Stimulated activated CD4-positive, alpha-beta T cell treated with anti-CD3 and anti-CD28 coated beads, Interleukin-4, amount 100 ng/mL, for 48 hours (primary cell): ENCODE measurements around the gene TEX26.

Experiments
- DNase-seq, 2 donors: peaks; one replicate each; pipeline ENCODE4 v3.0.0-alpha.2; 2020; ENCODE audit warnings: low read depth in 2 of 2

Gene TEX26

DNA sequence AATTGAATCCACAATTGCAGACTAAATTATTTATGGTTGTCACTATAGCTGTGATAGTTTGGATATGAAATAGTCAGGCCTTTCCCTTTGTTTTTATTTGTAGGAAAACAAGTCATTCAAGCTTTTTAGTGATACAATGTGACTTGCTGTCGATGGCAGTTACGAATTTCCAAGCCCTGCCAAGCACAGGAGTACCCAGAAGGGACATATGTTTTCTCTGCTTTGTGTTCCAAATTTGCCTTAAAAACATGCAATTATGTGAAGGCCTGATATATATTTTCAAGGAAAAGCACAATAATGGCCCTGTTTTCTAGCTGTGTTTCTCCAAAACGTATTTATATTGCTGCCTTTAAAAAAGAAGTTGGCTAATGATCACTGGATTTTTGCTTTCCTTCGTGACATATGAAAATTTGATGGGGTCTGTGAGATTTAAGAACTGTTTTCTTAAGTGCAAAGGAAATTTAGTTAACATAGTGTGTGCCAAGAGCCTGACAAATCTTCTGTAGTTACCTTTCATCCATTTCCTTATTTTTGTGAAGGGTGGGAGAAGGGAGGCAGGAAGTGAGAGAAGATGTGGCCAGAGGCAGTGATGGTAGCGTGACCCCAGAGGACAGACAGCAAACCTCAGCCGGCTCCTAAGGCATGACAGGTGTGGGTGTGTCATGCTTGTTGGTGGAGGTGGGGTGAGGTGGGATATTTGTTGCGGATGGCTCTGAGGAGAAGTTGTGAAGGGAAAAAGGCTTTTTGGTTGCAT is 79.6 kb downstream of the TEX26 start:
- DNase-seq, result no peak

- no peak for DNase-seq
Measured at GRCh38 chr13:31012655-31013024, 80.2 kb downstream of the TEX26 start.

- DNase-seq, result no peak
Measured at GRCh38 chr13:31014456-31014855, 82.0 kb downstream of the TEX26 start.

DNA sequence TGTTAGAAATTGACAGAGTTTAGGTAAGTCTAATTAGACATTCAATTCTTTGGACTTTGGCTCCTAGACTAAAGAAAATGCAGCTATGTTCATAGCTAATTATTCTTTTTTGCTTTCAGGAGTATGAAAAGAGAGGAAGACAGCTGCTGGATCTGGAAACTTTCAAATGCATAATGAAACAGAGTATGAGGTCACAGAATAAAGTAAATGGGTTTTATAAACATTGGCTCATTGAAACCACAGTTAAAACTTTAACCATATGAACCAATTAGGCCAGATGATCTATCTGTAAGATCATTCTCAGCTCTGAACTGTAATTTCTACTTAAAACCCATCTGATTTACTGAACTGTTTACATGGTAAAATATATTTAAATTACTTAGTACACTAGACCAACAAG is 82.7 kb downstream of the TEX26 start:
- DNase-seq, result no peak

DNA sequence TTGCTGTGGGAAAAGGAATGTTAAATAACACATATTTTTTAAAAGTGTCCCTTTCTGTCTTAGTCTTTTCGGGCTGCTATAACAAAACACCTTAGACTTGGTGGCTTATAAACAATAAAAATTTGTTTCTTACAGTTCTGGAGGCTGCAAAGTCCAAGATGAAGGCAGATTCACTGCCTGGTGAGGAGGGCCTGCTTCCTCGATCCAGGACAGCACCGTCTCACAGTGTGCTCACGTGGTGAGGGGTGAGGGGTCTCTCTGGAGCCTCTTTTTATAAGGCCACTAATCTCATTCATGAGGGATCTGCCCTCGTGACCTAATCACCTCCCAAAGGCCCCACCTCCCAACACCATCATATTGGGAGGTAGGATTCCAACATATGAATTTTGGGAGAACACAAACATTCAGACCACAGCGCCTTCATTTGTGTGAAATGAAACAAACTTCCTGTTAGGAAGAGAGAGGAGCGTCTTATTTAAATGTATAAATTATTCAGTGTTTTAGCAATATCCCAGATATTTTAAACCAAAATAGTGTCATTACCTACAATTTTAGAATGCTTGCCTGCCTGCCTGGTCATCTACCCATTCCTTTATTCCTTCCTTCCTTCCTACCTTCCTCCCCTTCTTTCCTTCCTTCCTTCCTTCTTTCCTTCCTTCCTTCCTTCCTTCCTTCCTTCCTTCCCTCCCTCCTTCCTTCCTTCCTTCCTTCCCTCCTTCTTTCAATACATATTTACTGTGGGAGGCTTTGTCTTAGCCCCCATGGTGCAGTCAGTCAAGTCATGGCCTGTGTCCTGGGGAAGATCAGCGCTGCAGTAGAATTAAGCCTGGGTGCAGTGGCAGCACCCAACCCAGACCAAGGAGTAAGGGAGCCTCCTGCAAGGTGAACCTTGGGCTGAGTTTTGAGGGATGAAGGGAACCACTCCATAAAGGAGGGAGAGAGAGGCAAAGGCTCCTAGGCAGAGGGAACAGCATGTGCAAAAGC is 84.2 kb downstream of the TEX26 start:
- no peak for DNase-seq

- no peak for DNase-seq
Measured at GRCh38 chr13:31018511-31018910, 86.1 kb downstream of the TEX26 start.

DNA sequence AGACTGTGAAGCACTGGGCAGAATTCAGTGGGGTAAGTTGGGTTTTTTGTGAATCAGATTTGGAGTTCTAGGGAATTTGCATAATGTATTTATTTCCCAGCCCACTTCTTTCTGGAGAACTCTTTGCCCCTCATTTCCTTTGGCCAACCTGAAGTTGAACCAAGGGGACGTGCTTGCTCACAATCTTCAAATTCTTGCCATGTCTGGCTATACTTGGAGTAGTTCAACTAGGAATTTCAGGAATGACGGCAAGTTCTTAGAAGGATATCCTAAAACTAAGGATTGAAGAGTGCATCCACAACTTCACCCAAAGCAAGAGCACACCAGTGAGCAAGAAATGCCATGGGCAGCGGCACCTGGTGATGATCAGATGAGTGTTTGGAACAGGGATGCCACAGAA is 88.5 kb downstream of the TEX26 start:
- DNase-seq, result no peak

DNA sequence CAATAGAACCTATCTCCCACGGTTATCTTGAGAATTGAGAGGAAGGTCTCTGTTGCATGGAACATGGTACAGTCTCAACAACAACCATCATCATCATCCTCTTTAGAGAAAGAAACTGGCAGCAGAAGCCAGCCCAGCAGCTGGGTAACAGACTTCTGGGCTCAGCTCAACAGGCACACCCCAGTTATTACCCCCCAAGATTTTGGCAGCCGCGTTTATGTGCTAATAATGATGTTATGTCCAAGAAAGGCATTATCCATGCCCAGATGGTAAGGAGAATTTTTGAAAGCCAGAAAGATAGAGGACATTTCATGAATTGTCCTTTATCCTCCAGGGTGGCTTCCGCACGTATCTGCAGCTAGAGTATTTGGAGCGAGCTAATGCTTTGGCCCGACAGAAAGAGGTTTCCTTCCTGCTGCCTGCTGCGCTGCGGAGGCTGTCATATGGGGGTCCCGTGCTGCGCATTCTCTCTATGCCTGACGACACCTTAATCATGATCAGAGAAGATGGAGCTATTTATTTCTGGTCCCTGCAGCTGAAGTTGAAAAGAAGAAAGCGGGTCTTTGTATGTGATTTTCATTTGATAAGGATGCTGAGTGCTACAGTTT is 89.9 kb downstream of the TEX26 start:
- DNase-seq, result no peak

- DNase-seq, result no peak
Measured at GRCh38 chr13:31022928-31023530, 90.6 kb downstream of the TEX26 start.
